Measurements from ENCODE around the gene CAMKMT. TPM values are rescaled to one million over a fixed set of nuclear protein-coding genes. Genes with fewer than 3 reads are reported as not detected.

CAMKMT gene
- total RNA-seq, 4 donors from 2014 or later: 6.0 to 15.3 (median 10.7) TPM

GRCh38 chr2:44786045-44786816 is 424.5 kb downstream of the CAMKMT start:
- Histone ChIP-seq H3K9me3 (no peaks in the 10 kb centered on the region), H3K27ac (no peak overlapping the region), H3K36me3 (no peaks in the 10 kb centered on the region), H3K4me3 (no peak overlapping the region), H3K27me3 (peaks cover 2% of the 10 kb centered on the region), H3K4me1 (no peaks in the 10 kb centered on the region)
- no peak for TF ChIP-seq POLR2AphosphoS5 (IDR thresholded peaks at IDR 0.05)
- no peak for TF ChIP-seq POLR2A (IDR thresholded peaks at IDR 0.05)
- TF ChIP-seq CTCF (IDR thresholded peaks at IDR 0.05): no peak
- no peak for TF ChIP-seq EP300 (IDR thresholded peaks at IDR 0.05)
- no peak for DNase-seq (ENCODE audit: low spot score in 2 of 2)
- WGBS: 93% methylated on average over 7 of the region's 7 CpGs

GRCh38 chr2:44786817-44787214 is 425.1 kb downstream of the CAMKMT start:
- H3K4me1 ChIP-seq: no peaks in the 10 kb centered on the region
- DNase-seq (ENCODE audit: low spot score in 2 of 2): no peak
- H3K4me3 ChIP-seq: no peak overlapping the region
- no peaks in the 10 kb centered on the region for H3K9me3 ChIP-seq
- 81% methylated on average over 5 of the region's 5 CpGs for WGBS
- no peaks in the 10 kb centered on the region for H3K36me3 ChIP-seq
- H3K27me3 ChIP-seq: peaks cover 6% of the 10 kb centered on the region
- H3K27ac ChIP-seq: no peak overlapping the region
- TF ChIP-seq POLR2AphosphoS5 (IDR thresholded peaks at IDR 0.05) (no peak), CTCF (IDR thresholded peaks at IDR 0.05) (no peak), EP300 (IDR thresholded peaks at IDR 0.05) (no peak), POLR2A (IDR thresholded peaks at IDR 0.05) (no peak)

- no peak overlapping the region for H3K4me3 ChIP-seq
- no peak overlapping the region for H3K27ac ChIP-seq
- DNase-seq (ENCODE audit: low spot score in 2 of 2): no peak
- H3K27me3 ChIP-seq: peaks cover 6% of the 10 kb centered on the region
- H3K4me1 ChIP-seq: no peaks in the 10 kb centered on the region
- 84% methylated on average over 6 of the region's 6 CpGs for WGBS
- H3K9me3 ChIP-seq: no peaks in the 10 kb centered on the region
- H3K36me3 ChIP-seq: no peaks in the 10 kb centered on the region
- TF ChIP-seq POLR2A (IDR thresholded peaks at IDR 0.05) (no peak), CTCF (IDR thresholded peaks at IDR 0.05) (no peak), POLR2AphosphoS5 (IDR thresholded peaks at IDR 0.05) (no peak), EP300 (IDR thresholded peaks at IDR 0.05) (no peak)
These were observed 425.9 kb downstream of the CAMKMT start for GRCh38 chr2:44787663-44788062.

GRCh38 chr2:44789446-44789845 is 427.7 kb downstream of the CAMKMT start:
- Histone ChIP-seq H3K27me3 (peaks cover 6% of the 10 kb centered on the region), H3K27ac (no peak overlapping the region), H3K9me3 (no peaks in the 10 kb centered on the region), H3K4me3 (no peak overlapping the region), H3K4me1 (no peaks in the 10 kb centered on the region), H3K36me3 (no peaks in the 10 kb centered on the region)
- no peak for DNase-seq (ENCODE audit: low spot score in 2 of 2)
- WGBS: 50% methylated on average over 5 of the region's 5 CpGs
- TF ChIP-seq EP300 (IDR thresholded peaks at IDR 0.05) (no peak), POLR2A (IDR thresholded peaks at IDR 0.05) (no peak), CTCF (IDR thresholded peaks at IDR 0.05) (no peak), POLR2AphosphoS5 (IDR thresholded peaks at IDR 0.05) (no peak)

GRCh38 chr2:44789971-44790721 is 428.4 kb downstream of the CAMKMT start:
- H3K27me3 ChIP-seq: peaks cover 6% of the 10 kb centered on the region
- no peak overlapping the region for H3K27ac ChIP-seq
- no peaks in the 10 kb centered on the region for H3K4me1 ChIP-seq
- H3K36me3 ChIP-seq: no peaks in the 10 kb centered on the region
- WGBS: 57% methylated on average over 6 of the region's 7 CpGs
- no peaks in the 10 kb centered on the region for H3K9me3 ChIP-seq
- TF ChIP-seq CTCF (IDR thresholded peaks at IDR 0.05) (no peak), EP300 (IDR thresholded peaks at IDR 0.05) (no peak)
- no peak for DNase-seq (ENCODE audit: low spot score in 2 of 2)
- no peak overlapping the region for H3K4me3 ChIP-seq
